ENCODE results near the gene TJP1.

TJP1 gene

DNA sequence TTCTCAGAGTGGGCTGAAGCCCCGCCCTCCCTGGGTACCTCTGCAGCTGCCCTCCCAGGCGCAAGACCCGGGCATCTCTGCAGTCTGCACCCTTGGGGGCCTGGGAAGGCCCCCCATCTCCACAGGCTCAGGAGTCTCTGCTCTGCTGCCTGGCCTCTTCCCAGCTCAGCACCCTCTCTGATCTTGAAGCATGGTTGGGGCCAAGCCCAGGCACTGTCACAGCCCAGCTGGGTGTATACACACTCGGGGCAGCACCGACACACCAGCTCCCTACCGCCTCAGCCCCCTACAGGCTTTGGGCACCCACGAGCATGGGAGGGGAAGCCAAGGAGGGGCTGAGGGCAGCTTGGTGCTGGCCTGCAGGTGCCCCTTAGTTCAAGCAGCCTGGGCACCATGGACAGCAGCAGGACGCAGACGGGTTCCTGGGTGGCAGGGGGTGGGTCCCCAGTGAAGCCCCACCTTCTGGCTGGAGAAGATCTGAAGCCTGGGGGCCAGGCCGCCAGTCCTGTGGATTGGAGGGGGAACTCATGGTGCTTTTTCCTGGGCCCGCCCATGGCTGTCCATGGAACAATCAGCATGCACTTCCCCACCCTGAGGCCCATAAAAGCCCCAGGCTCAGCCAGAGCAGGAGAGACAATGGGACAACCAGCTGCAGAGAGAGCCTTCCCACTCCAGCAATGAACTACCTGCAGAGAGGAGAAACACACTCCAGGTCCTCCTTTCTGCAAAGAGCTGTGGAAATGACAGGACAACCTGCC lies 170.6 kb downstream of the TJP1 start:
- TF ChIP-seq, protein P1, sequence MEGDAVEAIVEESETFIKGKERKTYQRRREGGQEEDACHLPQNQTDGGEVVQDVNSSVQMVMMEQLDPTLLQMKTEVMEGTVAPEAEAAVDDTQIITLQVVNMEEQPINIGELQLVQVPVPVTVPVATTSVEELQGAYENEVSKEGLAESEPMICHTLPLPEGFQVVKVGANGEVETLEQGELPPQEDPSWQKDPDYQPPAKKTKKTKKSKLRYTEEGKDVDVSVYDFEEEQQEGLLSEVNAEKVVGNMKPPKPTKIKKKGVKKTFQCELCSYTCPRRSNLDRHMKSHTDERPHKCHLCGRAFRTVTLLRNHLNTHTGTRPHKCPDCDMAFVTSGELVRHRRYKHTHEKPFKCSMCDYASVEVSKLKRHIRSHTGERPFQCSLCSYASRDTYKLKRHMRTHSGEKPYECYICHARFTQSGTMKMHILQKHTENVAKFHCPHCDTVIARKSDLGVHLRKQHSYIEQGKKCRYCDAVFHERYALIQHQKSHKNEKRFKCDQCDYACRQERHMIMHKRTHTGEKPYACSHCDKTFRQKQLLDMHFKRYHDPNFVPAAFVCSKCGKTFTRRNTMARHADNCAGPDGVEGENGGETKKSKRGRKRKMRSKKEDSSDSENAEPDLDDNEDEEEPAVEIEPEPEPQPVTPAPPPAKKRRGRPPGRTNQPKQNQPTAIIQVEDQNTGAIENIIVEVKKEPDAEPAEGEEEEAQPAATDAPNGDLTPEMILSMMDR (IDR thresholded peaks at IDR 0.05; ENCODE audit: insufficient read depth, low read length, poor library complexity, severe bottlenecking), result no peak
- Histone ChIP-seq H3K36me3 (ENCODE audit: control insufficient read depth, insufficient read depth, low read length) (no peaks in the 10 kb centered on the region), H3K27me3 (replicated peaks; ENCODE audit: control insufficient read depth, insufficient read depth, low read length) (no peaks in the 10 kb centered on the region), H3K4me3 (replicated peaks; ENCODE audit: low read depth, low read length) (no peak overlapping the region)
- DNase-seq (ENCODE audit: extremely low read depth, insufficient read length), result no peak

Data from GM06990 (cell line).